Psoas muscle (tissue), 8 donors: ENCODE results near the gene SIRT5. TPM values are rescaled to one million over a fixed set of nuclear protein-coding genes. Genes with fewer than 3 reads are reported as not detected.

Source experiments
- ATAC-seq, 4 donors: fragments of 200-7000 bp; cut with Tn5 transposase; one replicate each; pipeline ENCODE4 v1.9.1; 2020; ENCODE audit warnings: moderate library complexity in 3 of 4, mild to moderate bottlenecking in 2 of 4
- DNase-seq, 2 donors: peaks; one replicate each; pipeline ENCODE4 v3.0.0-alpha.2; 2020
- H3K27ac ChIP-seq: fragments of 200-600 bp; one replicate; pipeline ENCODE4 v1.8.0; 2022
- H3K27me3 ChIP-seq, 3 donors: fragments of 200-600 bp in 1 of 3; one replicate each; pipeline versions ENCODE4 v1.6.1 to v1.8.0; 2013 to 2022; ENCODE audit warnings: low read length in 2 of 3, mild to moderate bottlenecking in 2 of 3, moderate library complexity in 1 of 3; ENCODE audit not compliant: insufficient read depth in 3 of 3
- H3K36me3 ChIP-seq, 2 donors: fragments of 200-600 bp in 1 of 2; one replicate each; pipeline versions ENCODE4 v1.6.1 to v1.8.0; 2013 to 2022; ENCODE audit warnings: low read depth in 1 of 2, mild to moderate bottlenecking in 1 of 2, moderate library complexity in 1 of 2; ENCODE audit not compliant: insufficient read depth in 1 of 2
- H3K4me1 ChIP-seq: fragments of 200-600 bp; one replicate; pipeline ENCODE4 v1.8.0; 2022
- H3K4me3 ChIP-seq: fragments of 200-600 bp; one replicate; pipeline ENCODE4 v1.8.0; 2022; ENCODE audit warnings: mild to moderate bottlenecking
- H3K9me3 ChIP-seq: fragments of 200-600 bp; one replicate; pipeline ENCODE4 v1.8.0; 2022
- WGBS, 3 donors: extraction: QIAGEN DNeasy Blood & Tissue Kit; methylation state at CpG; one replicate each; pipeline versions ENCODE4 v1.1.6 to v1.1.7; 2013; 5-methylcytosine and 5-hydroxymethylcytosine counted together
- intact Hi-C, 2 donors: fragments of 100-400 bp; cut with DNase I; formaldehyde crosslinking; loops; one replicate each; pipeline versions ENCODE4 v1.11.0 to v1.14.2; 2022
- polyA plus RNA-seq, 3 donors: library from polyadenylated mRNA; stranded (reverse); fragments of 200-250 nt; gene quantifications; one replicate each; pipeline ENCODE4 v1.2.3, GENCODE V29; 2013
- total RNA-seq, 4 donors: library from RNA; stranded (reverse); fragmentation: NEBNext Ultra II Directional in 2 of 4; extraction: Animal tissue kit (Norgen Biotek cat#: 25700) in 2 of 4; gene quantifications; one replicate each; pipeline versions ENCODE4 v1.2.1 to v1.2.4, GENCODE V29; 2021 to 2023
- TF ChIP-seq, protein P1 (sequence below): fragments of 200-600 bp; IDR thresholded peaks from one replicate; pipeline ENCODE4 v1.8.0; 2022; ENCODE audit warnings: antibody characterized with exemption
- donor health status: healthy with polysubstance abuse.
- donor health status: DM: no; HTN: no; CAD: no; lungs with moderate emphysema.
- donor health status: Bipolar disorder and iron deficiency.
- donor health status: healthy.
- donor health status: DM: yes; HTN: yes; CAD: no.
- donor health status: DM: no; HTN: no; CAD: no.
- donor health status: DM: no; HTN: no; CAD: no.
- donor health status: DM: yes; HTN: yes; CAD: no.

SIRT5 gene
- total and polyA plus RNA-seq, 7 donors, result 10.1 to 29.2 (median 19.3) TPM

DNA sequence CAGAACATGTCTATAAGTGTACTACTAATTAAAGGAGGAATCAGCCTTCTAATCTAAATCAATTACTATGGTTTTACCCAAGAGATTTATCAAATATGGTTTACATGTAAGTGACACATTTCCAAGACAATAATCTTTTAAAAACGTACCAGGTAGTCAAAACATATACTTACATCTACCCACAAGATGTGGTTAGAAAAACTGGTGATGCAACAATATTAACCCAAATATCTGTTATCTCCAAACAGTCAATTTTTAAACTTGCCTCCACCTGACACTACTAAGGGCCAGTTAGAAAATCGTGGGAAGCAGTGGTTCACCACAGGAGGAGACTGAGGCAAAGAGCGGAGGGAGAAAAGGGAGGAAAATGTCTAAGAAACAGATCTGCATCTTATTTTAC is 68.7 kb downstream of the SIRT5 start:
- no peaks in the 10 kb centered on the region for H3K4me1 ChIP-seq
- peaks cover 0 to 66% of the 10 kb centered on the region in 2 donors for H3K36me3 ChIP-seq

DNA sequence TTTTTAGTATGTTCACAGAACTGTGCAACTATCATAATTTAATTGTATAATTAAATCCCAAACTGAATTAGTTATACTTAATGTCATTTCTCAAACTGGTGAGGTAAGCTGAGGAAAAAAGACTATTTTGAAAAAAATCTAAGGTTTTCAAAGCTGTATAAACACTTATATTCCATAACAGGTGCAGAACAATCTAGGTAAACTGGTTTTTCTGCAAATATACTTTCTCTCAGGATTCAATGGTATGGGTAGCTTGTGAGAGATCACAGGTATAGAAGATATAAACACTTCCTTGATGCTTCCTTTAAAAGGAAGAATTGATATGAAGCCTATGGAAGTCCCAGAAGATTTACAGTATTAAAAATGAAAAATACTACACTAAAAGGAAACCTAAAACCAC is 74.4 kb downstream of the SIRT5 start:
- Histone ChIP-seq H3K27ac (no peak overlapping the region), H3K4me3 (no peak overlapping the region), H3K27me3 (no peaks in the 10 kb centered on the region), H3K4me1 (no peaks in the 10 kb centered on the region), H3K9me3 (no peaks in the 10 kb centered on the region), H3K36me3 (peaks cover 0 to 30% of the 10 kb centered on the region in 2 donors)
- DNase-seq (no peak), ATAC-seq (no peak)
- intact Hi-C loops, result no loop called here
- TF ChIP-seq, protein P1, sequence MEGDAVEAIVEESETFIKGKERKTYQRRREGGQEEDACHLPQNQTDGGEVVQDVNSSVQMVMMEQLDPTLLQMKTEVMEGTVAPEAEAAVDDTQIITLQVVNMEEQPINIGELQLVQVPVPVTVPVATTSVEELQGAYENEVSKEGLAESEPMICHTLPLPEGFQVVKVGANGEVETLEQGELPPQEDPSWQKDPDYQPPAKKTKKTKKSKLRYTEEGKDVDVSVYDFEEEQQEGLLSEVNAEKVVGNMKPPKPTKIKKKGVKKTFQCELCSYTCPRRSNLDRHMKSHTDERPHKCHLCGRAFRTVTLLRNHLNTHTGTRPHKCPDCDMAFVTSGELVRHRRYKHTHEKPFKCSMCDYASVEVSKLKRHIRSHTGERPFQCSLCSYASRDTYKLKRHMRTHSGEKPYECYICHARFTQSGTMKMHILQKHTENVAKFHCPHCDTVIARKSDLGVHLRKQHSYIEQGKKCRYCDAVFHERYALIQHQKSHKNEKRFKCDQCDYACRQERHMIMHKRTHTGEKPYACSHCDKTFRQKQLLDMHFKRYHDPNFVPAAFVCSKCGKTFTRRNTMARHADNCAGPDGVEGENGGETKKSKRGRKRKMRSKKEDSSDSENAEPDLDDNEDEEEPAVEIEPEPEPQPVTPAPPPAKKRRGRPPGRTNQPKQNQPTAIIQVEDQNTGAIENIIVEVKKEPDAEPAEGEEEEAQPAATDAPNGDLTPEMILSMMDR, result no peak

More for the DNA sequence above, 68.7 kb downstream of the SIRT5 start:
- ATAC-seq, result no peak
- no peak overlapping the region for H3K4me3 ChIP-seq
- intact Hi-C loops, result no loop called here
- no peak overlapping the region for H3K27ac ChIP-seq
- no peaks in the 10 kb centered on the region for H3K27me3 ChIP-seq
- TF ChIP-seq, protein P1, result no peak
- 86 to 94% (median 86%) methylated on average over 3 of the region's 3 CpGs for WGBS, 3 donors
- no peaks in the 10 kb centered on the region for H3K9me3 ChIP-seq
- no peak for DNase-seq

DNA sequence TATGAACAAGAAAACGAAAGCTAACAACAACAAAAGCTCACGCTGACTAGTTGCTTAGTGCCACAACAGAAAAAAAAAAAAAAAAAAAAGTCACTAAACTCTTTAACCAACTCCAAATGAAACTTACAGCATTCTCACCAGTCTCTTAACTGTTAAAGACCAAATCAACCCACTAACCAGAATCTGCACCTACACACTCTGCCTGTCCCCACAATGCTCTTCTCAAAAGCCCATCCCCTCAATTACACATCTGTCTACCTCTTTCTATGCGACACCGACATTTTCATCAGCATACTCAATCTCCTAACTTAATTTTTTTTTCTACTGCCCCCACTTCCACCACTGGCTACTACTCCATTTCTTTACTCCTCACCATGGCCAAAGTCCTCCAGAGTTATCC is 75.0 kb downstream of the SIRT5 start:
- Histone ChIP-seq H3K27me3 (no peaks in the 10 kb centered on the region), H3K36me3 (peaks cover 0 to 24% of the 10 kb centered on the region in 2 donors), H3K9me3 (no peaks in the 10 kb centered on the region), H3K4me3 (no peak overlapping the region), H3K27ac (no peak overlapping the region), H3K4me1 (no peaks in the 10 kb centered on the region)
- 96 to 98% (median 96%) methylated on average over 4 of the region's 4 CpGs for WGBS, 3 donors
- TF ChIP-seq, protein P1, result no peak
- ATAC-seq (no peak), DNase-seq (no peak)
- intact Hi-C loops, result no loop called here

DNA sequence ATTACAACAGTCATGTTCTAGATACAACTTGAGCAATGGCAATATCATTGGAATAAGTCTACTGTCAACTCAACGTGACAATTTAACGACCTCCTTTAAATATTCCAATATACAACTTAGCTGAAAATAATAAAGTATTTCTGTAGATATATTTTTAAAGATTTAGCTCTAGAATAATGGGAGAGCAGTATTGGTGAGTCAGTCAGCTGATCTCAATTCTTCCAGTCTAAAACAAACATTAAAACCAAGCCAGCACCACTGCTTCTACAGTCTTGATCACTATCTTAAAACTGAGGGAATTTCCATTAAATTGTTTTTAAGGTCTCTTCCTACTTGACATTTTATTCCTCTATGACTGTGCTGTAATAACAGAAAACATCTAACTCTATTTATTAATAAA is 78.9 kb downstream of the SIRT5 start:
- ATAC-seq, result no peak
- H3K36me3 ChIP-seq, result peaks cover 0 to 19% of the 10 kb centered on the region in 2 donors
- H3K9me3 ChIP-seq, result no peaks in the 10 kb centered on the region
- TF ChIP-seq, protein P1, result no peak
- no peaks in the 10 kb centered on the region for H3K27me3 ChIP-seq
- no peak for DNase-seq
- intact Hi-C loops, result no loop called here
- 94 to 97% (median 97%) methylated on average over 2 of the region's 2 CpGs for WGBS, 3 donors
- H3K4me3 ChIP-seq, result no peak overlapping the region
- H3K4me1 ChIP-seq, result no peaks in the 10 kb centered on the region
- H3K27ac ChIP-seq, result no peak overlapping the region

DNA sequence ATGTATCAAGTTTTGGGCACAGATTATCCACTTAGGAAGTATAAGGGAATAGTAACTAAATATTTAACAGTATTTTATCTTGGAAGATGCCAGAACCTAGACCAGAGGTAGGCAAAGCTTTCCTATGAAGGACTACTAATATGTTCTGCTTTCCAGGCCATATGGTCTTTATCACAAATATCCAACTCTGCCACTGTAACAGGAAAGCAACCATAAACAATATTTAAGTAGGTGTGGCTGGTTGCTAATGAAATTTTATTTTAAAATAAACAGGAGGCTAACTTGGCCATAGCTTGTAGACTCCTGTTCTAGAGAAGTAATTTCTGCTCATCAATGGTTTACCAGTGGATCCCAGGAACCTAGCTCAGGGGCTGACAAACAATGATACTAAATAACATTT is 80.1 kb downstream of the SIRT5 start:
- intact Hi-C loops, result no loop called here

More for the DNA sequence above, 80.1 kb downstream of the SIRT5 start:
- H3K27ac ChIP-seq, result no peak overlapping the region
- peaks cover 0 to 19% of the 10 kb centered on the region in 2 donors for H3K36me3 ChIP-seq
- no peak overlapping the region for H3K4me3 ChIP-seq
- H3K27me3 ChIP-seq, result no peaks in the 10 kb centered on the region
- H3K4me1 ChIP-seq, result peaks cover 3% of the 10 kb centered on the region
- no peak for DNase-seq
- H3K9me3 ChIP-seq, result no peaks in the 10 kb centered on the region
- TF ChIP-seq, protein P1, result no peak
- ATAC-seq, result no peak
